ENCODE results near the gene IPO9.
A peak's percentile ranks its signal among the peaks of the same experiment; 100 is the strongest.
"Not testable (repeated sequence)": the region's sequence is repeated elsewhere in the genome, so short reads cannot be mapped to it uniquely, and the experiment has no call there.

Gene IPO9

DNA sequence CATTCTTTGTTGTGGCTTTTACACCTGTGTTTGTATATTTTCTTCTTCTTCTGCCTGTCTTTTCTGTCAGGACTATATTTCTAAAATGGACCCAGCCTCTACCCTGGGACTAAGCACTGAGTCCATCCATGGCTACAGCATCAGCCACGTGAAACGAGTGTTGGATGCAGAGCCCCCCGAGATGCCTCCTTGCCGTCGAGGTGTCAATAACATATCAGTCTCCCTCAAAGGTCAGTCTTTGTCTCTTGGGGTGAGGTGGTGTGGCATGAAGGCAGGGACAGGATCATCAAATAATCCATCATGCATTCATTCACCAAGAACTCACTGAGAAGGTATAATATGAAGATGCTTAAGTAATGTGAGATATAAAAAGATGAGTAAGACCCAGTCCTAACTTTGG is 19.1 kb upstream of the IPO9 start:
- DNase-seq (ENCODE audit: low read depth), result no peak

- no peak for DNase-seq (ENCODE audit: low read depth)
These were observed 18.3 kb upstream of the IPO9 start for GRCh38 chr1:201810466-201811216.

DNA sequence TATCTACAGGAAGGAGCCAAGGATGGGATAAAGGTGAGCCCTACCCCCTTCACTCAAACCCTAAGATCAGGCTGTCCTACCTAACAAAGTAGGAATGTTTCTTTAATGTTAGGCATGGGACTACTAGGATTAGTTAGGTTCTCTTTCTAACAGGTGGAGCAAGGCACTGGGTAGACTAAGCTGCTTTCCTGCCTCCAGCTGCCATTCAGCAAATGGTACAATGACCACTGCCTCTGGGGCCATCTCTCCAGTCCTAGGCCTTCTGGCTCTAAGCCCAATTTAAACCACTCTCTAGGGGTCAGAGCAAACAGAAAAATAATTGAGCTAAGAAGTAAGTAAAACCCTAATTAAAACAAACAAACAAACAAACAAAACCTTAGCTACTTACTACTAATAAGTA is 15.7 kb upstream of the IPO9 start:
- no peak for DNase-seq (ENCODE audit: low read depth)

DNA sequence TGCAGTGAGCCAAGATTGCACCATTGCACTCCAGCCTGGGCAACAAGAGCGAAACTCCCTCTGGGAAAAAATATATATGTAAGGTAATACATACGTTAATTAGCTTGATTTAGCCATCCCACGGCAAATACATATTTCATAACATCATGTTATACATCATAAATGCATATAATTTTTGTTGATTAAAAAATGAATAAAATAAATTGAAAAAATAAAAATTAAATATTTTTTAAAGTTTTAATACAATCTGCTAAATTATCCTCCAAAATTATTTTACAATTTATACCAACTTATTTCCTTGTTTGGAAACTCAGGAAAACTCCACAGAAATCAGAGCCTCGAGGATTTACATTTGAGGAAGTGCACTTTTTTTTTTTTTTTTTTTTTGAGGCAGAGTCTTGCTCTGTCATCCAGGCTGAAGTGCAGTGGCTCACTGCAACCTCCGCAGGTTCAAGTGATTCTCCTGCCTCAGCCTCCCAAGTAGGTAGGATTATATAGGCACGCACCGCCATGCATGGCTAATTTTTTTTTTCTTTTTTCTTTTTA is 12.6 kb upstream of the IPO9 start:
- DNase-seq (ENCODE audit: low read depth), result no peak

GRCh38 chr1:201818971-201819750 is 9.8 kb upstream of the IPO9 start:
- DNase-seq (ENCODE audit: low read depth), result no peak

GRCh38 chr1:201820413-201820812 is 8.5 kb upstream of the IPO9 start:
- no peak for DNase-seq (ENCODE audit: low read depth)

DNA sequence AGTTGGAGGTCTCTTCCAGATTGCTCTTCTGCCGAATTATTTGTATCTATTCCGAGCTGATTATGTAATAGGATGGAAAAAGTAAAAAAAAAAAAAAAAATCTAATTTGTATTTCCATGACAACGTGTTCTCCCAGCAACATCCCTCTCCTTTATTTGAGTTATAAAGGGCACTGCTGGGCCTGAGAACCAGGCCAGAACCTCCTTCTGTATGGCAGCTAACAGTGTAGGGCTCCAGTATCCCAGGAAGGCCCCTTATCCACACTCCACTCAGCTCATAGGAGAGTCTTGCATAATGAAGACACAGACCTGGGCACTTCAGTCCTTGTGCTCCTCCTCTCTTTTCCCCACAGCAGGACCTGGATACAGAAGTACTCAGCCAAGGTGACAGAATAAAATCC is 3.7 kb upstream of the IPO9 start:
- no peak for DNase-seq (ENCODE audit: low read depth)

DNA sequence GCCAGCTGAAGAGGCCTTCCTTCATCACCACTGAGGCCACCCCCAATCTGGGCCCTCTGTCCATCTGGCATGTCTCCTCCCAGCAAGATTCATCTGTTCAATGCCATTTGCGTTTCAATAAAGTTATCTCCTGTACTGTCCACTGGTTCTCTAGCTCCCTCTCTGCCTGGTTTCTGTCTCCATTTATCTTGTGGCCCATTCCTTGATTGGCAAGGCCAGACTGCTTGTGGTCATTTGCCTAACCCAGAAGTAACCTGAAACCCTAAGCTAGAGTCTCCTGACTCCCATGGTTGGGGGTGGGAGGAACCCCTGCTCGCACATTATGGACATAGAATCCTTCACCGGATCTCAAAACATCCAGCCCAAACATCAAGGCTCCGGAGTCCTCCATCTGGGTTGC is 2.1 kb upstream of the IPO9 start:
- peak; percentile 66 for DNase-seq (ENCODE audit: low read depth)

DNA sequence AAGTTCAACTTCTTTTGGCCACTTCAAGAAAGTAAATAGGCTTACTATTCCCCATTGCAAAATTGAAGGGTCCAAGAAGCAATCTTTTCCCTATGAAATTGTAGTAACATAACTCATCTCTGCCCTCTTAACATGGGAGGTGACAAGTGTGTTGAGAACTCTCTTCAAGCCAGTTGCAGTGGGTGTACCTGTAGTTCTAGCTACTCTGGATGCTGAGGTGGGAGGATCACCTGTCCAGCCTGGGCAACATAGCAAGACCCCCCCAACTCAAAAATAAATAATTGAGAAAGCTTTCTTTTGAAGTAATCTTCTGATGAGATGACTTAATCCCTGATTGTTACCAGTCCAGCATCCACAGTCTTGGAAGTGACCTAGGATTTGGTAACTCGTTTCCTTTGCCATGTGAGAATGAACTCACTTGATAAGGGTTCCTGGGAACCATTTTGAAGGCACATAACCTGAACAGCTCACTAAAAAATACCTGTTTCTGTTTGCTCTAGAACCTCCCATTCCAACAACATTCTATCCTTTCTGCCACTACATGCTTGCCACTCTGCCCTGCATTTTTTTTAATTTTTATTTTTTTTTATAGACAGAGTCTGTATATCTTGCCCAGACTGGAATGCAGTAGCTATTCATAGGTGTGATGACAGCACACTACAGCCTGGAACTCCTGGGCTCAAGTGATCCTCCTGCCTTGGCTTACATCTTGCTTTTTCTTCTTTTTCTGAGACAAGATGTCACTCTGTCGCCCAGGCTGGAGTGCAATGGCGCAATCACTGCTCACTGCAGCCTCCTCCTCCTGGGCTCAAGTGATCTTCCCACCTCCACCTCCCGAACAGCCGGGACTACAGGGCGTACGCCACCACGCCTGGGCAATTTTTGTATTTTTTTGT is 1.4 kb upstream of the IPO9 start:
- DNase-seq (ENCODE audit: low read depth), result peak; percentile 23

- no peak for DNase-seq (ENCODE audit: low read depth)
These were observed 639 bp upstream of the IPO9 start for GRCh38 chr1:201828217-201828819.

- no peak for DNase-seq (ENCODE audit: low read depth)
These were observed 2.4 kb downstream of the IPO9 start for GRCh38 chr1:201831371-201831770.

DNA sequence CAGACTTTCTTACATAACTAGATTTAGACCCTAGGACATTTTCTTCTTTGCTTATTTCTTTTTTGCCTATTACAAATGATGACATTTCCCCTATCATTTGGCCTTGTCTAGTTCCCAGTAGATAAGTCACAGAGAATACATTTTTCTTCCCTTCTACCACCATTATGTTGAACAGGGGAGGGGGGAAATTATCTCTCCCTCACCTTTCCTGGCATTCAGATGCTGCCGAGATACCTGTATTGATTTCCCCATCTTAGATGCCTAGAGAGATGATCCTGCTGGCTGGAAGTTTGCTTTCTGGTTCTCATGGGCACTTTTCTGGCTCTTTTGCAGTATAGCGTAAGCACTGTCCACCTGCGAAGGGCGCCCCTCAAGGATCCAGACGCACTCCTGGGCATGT is 5.7 kb downstream of the IPO9 start:
- no peak for DNase-seq (ENCODE audit: low read depth)

DNA sequence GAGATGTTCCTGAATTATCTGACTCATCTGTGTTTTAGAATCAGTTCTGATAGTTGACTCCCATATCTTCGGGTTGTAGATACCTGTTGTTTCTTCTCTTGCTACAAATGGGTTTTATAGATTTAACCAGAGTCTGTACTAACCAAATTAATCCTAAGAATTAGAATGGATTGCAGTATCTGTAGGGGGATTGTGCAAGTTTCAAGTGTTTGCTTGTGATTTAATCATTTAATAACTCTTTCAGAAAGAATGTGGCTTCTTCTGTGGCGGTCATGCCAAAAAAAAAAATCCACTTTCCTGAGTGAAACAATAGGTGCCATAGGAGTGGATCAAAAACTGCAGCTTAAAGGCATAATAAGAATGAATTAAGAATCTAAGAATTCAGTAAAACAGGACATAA is 9.4 kb downstream of the IPO9 start:
- peak; percentile 11 for DNase-seq (ENCODE audit: low read depth)

- not testable (repeated sequence) for DNase-seq (ENCODE audit: low read depth)
These were observed 10.1 kb downstream of the IPO9 start for GRCh38 chr1:201839089-201839488.

DNA sequence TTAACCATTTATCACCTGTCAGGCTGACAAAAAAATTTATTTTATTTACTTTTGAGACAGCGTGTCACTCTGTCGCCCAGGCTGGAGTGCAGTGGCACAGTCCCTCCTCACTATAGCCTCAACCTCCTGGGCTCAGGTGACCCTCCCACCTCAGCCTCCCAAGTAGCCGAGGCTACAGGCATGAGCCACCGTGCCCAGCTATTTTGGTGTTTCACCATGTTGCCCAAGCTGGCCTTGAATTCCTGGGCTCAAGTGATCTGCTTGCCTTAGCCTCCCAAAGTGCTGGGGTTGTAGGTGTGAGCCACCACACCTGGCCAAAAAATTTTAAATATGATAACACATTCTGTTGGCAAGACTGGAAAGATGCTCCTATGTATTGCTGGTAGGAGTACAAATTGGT is 11.1 kb downstream of the IPO9 start:
- no peak for DNase-seq (ENCODE audit: low read depth)

- DNase-seq (ENCODE audit: low read depth), result no peak
These were observed 11.5 kb downstream of the IPO9 start for GRCh38 chr1:201840490-201840889.

DNA sequence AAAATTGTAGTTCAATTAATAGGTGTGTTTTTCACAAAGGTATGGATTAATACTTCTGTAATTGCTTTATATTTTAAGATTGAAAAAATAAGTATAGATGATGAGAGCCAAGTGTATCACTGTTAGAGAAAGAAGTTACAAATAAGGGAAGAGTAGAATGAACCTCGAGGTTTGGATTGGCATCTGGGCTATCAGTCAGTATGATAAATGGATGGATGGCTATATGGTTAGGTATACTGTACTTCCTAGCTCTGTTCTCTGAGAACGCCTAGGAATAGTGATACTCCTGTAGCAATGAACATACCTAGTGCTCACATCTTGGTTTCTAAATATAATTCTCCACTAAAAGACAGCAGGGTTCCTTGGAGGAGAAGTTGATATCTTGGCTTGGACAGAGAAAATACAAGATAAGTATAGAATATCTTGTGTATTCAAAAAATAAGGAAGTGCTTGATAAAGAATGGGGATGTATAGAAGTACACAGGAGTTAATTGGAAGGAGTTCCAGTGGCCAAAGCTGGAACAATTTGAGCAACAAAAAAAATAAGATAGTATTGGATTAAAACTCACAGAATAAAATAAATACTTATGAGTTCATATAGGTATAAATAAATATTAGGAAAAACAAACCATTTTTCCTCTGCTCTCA is 12.4 kb downstream of the IPO9 start:
- DNase-seq (ENCODE audit: low read depth), result no peak

DNA sequence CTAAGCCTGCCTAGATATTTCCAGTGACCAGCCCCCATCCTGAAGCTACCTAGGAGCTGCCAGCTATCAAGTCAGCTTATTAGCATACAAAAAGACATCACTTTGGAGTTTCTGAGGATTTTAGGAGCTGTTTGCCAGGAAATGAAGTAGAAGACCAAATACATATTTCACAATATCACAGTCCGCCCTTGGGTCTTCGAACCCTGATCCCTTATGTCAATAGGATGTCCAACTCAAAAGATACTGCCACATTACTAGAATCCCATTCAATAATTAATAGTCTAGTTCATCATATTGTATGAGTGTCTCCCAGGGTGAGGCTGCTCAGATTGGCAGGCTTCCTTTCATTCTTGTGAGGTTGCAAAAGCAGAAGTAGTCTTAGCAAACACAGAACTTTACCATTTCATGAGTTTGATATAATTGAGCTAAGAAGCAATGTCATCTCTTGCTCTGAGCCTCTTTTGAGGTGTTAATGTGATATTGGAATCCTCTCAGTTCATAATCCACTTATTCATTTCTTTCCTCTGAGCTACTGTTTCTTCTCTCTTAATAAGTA is 13.6 kb downstream of the IPO9 start:
- DNase-seq (ENCODE audit: low read depth), result peak; percentile 22

GRCh38 chr1:201845331-201846083 is 16.6 kb downstream of the IPO9 start:
- DNase-seq (ENCODE audit: low read depth), result no peak

DNA sequence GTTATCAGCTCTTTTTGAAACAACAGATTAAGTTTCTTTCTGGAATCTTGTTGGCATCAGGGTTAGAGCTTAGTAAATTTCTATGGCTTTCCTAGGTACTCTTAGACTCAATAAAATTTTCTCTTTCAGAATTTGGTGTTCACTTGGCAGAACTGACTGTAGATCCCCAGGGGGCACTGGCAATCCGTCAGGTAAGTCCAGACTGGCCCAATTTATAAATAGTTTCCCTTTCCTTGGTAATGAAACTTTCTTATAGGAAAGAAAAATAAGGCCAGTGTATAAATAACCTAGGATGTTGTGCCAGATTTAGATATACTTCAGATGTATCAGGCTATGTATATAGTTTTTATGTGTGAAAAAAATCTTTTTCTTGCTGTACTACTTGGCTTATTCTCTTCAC is 18.2 kb downstream of the IPO9 start:
- no peak for DNase-seq (ENCODE audit: low read depth)
